ENCODE data around the gene FAT1. TPM values are rescaled to one million over a fixed set of nuclear protein-coding genes. Genes with fewer than 3 reads are reported as not detected.

The FAT1 gene
- polyA plus RNA-seq, 1 donor, result 186 TPM

Other genes starting within 250 kb of the FAT1 start
- gene MTNR1A, start 168.3 kb downstream of the FAT1 start, polyA plus RNA-seq, result 0.48 TPM